Gastrocnemius medialis (tissue), 4 donors: ENCODE measurements around the gene ASF1A. TPM values are rescaled to one million over a fixed set of nuclear protein-coding genes. Genes with fewer than 3 reads are reported as not detected.

Experiments
- ATAC-seq, 2 donors: fragments of 150-250 bp; one replicate each; pipeline ENCODE4 v1.9.1; 2016
- DNase-seq, 2 donors: peaks; one replicate each; pipeline ENCODE4 v3.0.0-alpha.2; 2019
- H3K27ac ChIP-seq, 4 donors: fragments of 200-600 bp; sonication (generic); 1 replicate in 1 of 4; 2 replicates in 3 of 4; pipeline ENCODE4 v1.5.1; 2016 to 2018; ENCODE audit warnings: mild to moderate bottlenecking in 2 of 4, moderate library complexity in 1 of 4
- H3K27me3 ChIP-seq, 3 donors: fragments of 200-600 bp; sonication (generic) in 2 of 3; 1 replicate in 1 of 3; 2 replicates in 2 of 3; pipeline versions ENCODE4 v1.5.1 to v1.6.0; 2016 to 2019; ENCODE audit warnings: mild to moderate bottlenecking in 1 of 3, moderate library complexity in 1 of 3
- H3K36me3 ChIP-seq, 2 donors: fragments of 200-600 bp; sonication (generic) in 1 of 2; one replicate each; pipeline ENCODE4 v1.5.1; 2017 to 2018
- H3K4me1 ChIP-seq, 2 donors: fragments of 200-600 bp; sonication (generic) in 1 of 2; one replicate each; pipeline ENCODE4 v1.5.1; 2016 to 2017; ENCODE audit warnings: mild to moderate bottlenecking in 2 of 2
- H3K4me3 ChIP-seq, 4 donors: fragments of 200-600 bp; sonication (generic) in 3 of 4; 1 replicate in 1 of 4; 2 replicates in 3 of 4; pipeline ENCODE4 v1.5.1; 2016 to 2019; ENCODE audit warnings: mild to moderate bottlenecking in 2 of 4
- H3K9me3 ChIP-seq, 3 donors: fragments of 200-600 bp; sonication (generic) in 2 of 3; 1 replicate in 1 of 3; 2 replicates in 2 of 3; pipeline ENCODE4 v1.5.1; 2016 to 2019
- POLR2A ChIP-seq, 2 donors: fragments of 450-650 bp; IDR thresholded peaks; one replicate each; pipeline ENCODE4 v1.6.1; 2017; ENCODE audit warnings: antibody characterized with exemption in 2 of 2, mild to moderate bottlenecking in 2 of 2, moderate library complexity in 2 of 2
- in situ Hi-C, 4 donors: fragments of 200-750 bp; cut with MboI; loops; one replicate each; pipeline versions ENCODE4 v1.15.0 to v1.8.0; 2017; ENCODE audit warnings: low sequenced_read_pairs in 4 of 4
- intact Hi-C: fragments of 100-400 bp; cut with DNase I; formaldehyde crosslinking; loops from one replicate; pipeline ENCODE4 v1.15.1; 2023; ENCODE audit warnings: low total_unique reads
- total RNA-seq, 4 donors: library from RNA; depleted of rRNA; stranded (reverse); fragments of >200 nt; gene quantifications; one replicate each; pipeline versions ENCODE4 v1.1.0 to v1.2.3, GENCODE V29; 2016
- TF ChIP-seq, protein P1 (sequence below), 5 experiments: fragments of 450-650 bp in 3 of 5; fragments of 200-600 bp in 2 of 5; sonication (generic) in 2 of 5; IDR thresholded peaks in 4 of 5; conservative IDR thresholded peaks in 1 of 5; 1 replicate in 4 of 5; 2 replicates in 1 of 5; pipeline ENCODE4 v1.5.1; 2016 to 2019; ENCODE audit warnings: antibody characterized with exemption in 5 of 5, mild to moderate bottlenecking in 3 of 5, moderate library complexity in 3 of 5

Gene ASF1A
- total RNA-seq, 4 donors from 2014 or later = 9.7 to 13.9 (median 11.0) TPM

GRCh38 chr6:118940770-118941169 is 46.8 kb downstream of the ASF1A start:
- no peak for ATAC-seq
- no peak for DNase-seq
- TF ChIP-seq POLR2A (IDR thresholded peaks at IDR 0.05) = no peak
- TF ChIP-seq, protein P1, sequence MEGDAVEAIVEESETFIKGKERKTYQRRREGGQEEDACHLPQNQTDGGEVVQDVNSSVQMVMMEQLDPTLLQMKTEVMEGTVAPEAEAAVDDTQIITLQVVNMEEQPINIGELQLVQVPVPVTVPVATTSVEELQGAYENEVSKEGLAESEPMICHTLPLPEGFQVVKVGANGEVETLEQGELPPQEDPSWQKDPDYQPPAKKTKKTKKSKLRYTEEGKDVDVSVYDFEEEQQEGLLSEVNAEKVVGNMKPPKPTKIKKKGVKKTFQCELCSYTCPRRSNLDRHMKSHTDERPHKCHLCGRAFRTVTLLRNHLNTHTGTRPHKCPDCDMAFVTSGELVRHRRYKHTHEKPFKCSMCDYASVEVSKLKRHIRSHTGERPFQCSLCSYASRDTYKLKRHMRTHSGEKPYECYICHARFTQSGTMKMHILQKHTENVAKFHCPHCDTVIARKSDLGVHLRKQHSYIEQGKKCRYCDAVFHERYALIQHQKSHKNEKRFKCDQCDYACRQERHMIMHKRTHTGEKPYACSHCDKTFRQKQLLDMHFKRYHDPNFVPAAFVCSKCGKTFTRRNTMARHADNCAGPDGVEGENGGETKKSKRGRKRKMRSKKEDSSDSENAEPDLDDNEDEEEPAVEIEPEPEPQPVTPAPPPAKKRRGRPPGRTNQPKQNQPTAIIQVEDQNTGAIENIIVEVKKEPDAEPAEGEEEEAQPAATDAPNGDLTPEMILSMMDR (IDR thresholded peaks at IDR 0.05 in 4 of 5, conservative IDR thresholded peaks at IDR 0.05 in 1 of 5) = no peak

DNA sequence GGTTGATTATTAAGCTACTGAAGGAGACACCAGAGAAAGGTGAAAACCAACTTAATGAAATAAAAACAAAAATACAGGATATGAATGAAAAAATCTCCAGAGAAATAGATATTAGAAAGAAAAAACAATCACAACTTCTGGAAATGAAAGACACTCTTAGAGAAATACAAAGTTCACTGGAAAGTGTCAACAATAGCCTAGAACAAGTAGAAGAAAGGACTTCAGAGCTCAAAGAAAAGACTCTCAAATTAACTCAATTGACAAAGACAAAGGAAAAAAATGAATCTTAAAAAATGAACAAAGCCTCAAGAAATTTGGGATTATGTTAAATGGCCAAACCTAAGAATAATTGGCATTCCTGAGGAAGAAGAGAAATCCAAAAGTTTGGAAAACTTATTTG is 51.3 kb downstream of the ASF1A start:
- intact Hi-C loops = no loop called here
- in situ Hi-C loops = no loop called here
- TF ChIP-seq, protein P1 (IDR thresholded peaks at IDR 0.05 in 4 of 5, conservative IDR thresholded peaks at IDR 0.05 in 1 of 5) = no peak
- TF ChIP-seq POLR2A (IDR thresholded peaks at IDR 0.05) = no peak

More at GRCh38 chr6:118940770-118941169, 46.8 kb downstream of the ASF1A start:
- intact Hi-C loops (no loop called here), in situ Hi-C loops (no loop called here)
- H3K4me1 ChIP-seq = peaks cover 1 to 5% of the 10 kb centered on the region in 2 donors
- H3K27me3 ChIP-seq = no peaks in the 10 kb centered on the region
- H3K4me3 ChIP-seq = no peak overlapping the region
- peaks cover 0 to 4% of the 10 kb centered on the region in 2 donors for H3K36me3 ChIP-seq
- H3K27ac ChIP-seq = no peak overlapping the region
- H3K9me3 ChIP-seq = peaks cover 0 to 2% (median 0%) of the 10 kb centered on the region in 3 donors

GRCh38 chr6:118952683-118953082 is 58.7 kb downstream of the ASF1A start:
- H3K27me3 ChIP-seq = no peaks in the 10 kb centered on the region
- DNase-seq (no peak), ATAC-seq (no peak)
- in situ Hi-C loops = loop anchor here in 1 of 4 donors (25.0 kb wide), 1 partner anchor 160 kb away; no protein-coding TSS in a partner anchor
- TF ChIP-seq, protein P1 (IDR thresholded peaks at IDR 0.05 in 4 of 5, conservative IDR thresholded peaks at IDR 0.05 in 1 of 5) = no peak
- TF ChIP-seq POLR2A (IDR thresholded peaks at IDR 0.05) = no peak
- H3K4me3 ChIP-seq = no peak overlapping the region
- intact Hi-C loops = no loop called here
- H3K9me3 ChIP-seq = no peaks in the 10 kb centered on the region
- H3K36me3 ChIP-seq = no peaks in the 10 kb centered on the region
- no peak overlapping the region for H3K27ac ChIP-seq
- H3K4me1 ChIP-seq = no peaks in the 10 kb centered on the region

More for the DNA sequence above, 51.3 kb downstream of the ASF1A start:
- H3K27ac ChIP-seq = no peak overlapping the region
- DNase-seq = no peak
- no peaks in the 10 kb centered on the region for H3K4me1 ChIP-seq
- peaks cover 0 to 2% (median 0%) of the 10 kb centered on the region in 3 donors for H3K9me3 ChIP-seq
- H3K4me3 ChIP-seq = no peak overlapping the region
- no peak for ATAC-seq
- no peaks in the 10 kb centered on the region for H3K36me3 ChIP-seq
- no peaks in the 10 kb centered on the region for H3K27me3 ChIP-seq

DNA sequence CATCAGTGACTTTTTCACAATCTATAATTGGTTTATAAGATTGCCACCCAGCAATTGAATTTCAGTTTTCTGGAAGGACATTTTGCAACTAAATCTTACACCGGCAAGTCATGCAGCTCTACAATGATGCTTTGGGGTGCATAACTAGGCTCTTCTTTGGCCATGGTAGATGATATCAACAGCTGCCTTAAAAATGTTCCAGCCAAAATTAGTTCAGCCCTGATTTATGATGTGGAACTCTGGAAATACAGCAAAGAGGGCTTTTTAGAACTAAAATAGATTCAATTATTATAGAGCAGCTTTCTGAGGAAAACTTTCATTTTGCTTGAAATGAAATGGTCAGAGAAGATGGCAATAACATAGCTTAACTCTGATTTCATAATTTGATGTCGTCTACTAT is 59.4 kb downstream of the ASF1A start:
- DNase-seq (no peak), ATAC-seq (no peak)
- Histone ChIP-seq H3K27me3 (no peaks in the 10 kb centered on the region), H3K4me3 (no peak overlapping the region), H3K9me3 (no peaks in the 10 kb centered on the region), H3K4me1 (no peaks in the 10 kb centered on the region), H3K36me3 (no peaks in the 10 kb centered on the region), H3K27ac (no peak overlapping the region)
- in situ Hi-C loops (loop anchor here in 1 of 4 donors (25.0 kb wide), 1 partner anchor 159 kb away; no protein-coding TSS in a partner anchor), intact Hi-C loops (no loop called here)
- TF ChIP-seq, protein P1 (IDR thresholded peaks at IDR 0.05 in 4 of 5, conservative IDR thresholded peaks at IDR 0.05 in 1 of 5) = no peak
- TF ChIP-seq POLR2A (IDR thresholded peaks at IDR 0.05) = no peak

Other genes starting within 250 kb of the ASF1A start
- 10 to 100 TPM; 15.6 to 22.8 (median 21.9) TPM for gene CEP85L, start 242.6 kb upstream of the ASF1A start, total RNA-seq
- 1 to 10 TPM; 3.5 to 6.9 (median 5.0) TPM for gene MCM9, start 41.0 kb downstream of the ASF1A start, total RNA-seq
- gene FAM184A, start 184.5 kb downstream of the ASF1A start, total RNA-seq = 1 to 10 TPM in 2 of 4 donors, under 1 TPM in 2; 0.40 to 1.0 (median 0.79) TPM